Ishikawa (cell line): ENCODE measurements around the gene ZNF667.

ENCODE experiments used
- CEBPB ChIP-seq: IDR thresholded peaks from 2 replicates; pipeline ENCODE4 v1.6.1; 2012
- FOXM1 ChIP-seq: IDR thresholded peaks from 2 replicates; pipeline ENCODE4 v1.6.1; 2012; ENCODE audit warnings: low read depth, borderline replicate concordance
- RAD21 ChIP-seq: IDR thresholded peaks from 2 replicates; pipeline ENCODE4 v1.6.1; 2012; ENCODE audit warnings: low read depth
- TAF1 ChIP-seq: IDR thresholded peaks from 2 replicates; pipeline ENCODE4 v1.6.1; 2012; ENCODE audit warnings: low read depth, mild to moderate bottlenecking
- YY1 ChIP-seq: IDR thresholded peaks from 2 replicates; pipeline ENCODE4 v1.6.1; 2012; ENCODE audit warnings: low read depth

GRCh38 chr19:56476093-56476492, 1.1 kb downstream of the ZNF667 start:
- TF ChIP-seq RAD21 (no peak), TAF1 (no peak), YY1 (no peak), CEBPB (no peak), FOXM1 (no peak)
